ENCODE data around the gene AHCY.
"Not testable (repeated sequence)": the region's sequence is repeated elsewhere in the genome, so short reads cannot be mapped to it uniquely, and the experiment has no call there.

AHCY gene

DNA sequence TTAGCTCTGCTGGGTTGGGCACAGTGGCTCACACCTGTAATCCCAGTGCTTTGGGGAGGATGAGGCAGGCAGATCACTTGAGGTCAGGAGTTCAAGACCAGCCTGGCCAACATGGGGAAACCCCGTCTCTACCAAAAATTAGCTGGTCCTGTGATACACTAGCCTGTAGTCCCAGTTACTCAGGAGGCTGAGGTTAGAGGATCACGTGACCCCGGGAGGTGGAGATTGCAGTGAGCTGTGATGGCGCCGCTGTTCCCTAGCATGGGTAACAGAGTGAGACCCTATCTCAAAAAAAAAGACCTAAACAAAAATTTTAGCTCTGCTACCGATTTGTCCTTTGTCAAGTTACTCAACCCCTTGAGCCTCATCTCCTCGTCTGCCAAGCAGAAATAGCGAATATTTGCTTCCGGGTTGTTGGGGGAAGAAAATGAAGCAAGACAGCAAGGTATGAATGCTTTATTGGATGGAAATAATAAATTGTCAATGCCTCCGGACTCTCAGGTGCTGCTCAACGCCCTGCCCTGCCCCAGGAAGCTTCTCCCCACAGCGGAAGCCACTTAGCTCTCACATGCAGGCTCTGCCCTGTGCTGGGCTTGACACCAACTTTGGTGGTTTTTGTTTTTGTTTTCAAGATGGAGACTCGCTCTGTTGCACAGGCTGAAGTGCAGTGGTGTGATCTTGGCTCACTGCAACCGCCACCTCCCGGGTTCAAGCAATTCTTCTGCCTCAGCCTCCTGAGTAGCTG is 35.0 kb upstream of the AHCY start:
- no peak for DNase-seq (ENCODE audit: low spot score)
- TF ChIP-seq, protein P1, sequence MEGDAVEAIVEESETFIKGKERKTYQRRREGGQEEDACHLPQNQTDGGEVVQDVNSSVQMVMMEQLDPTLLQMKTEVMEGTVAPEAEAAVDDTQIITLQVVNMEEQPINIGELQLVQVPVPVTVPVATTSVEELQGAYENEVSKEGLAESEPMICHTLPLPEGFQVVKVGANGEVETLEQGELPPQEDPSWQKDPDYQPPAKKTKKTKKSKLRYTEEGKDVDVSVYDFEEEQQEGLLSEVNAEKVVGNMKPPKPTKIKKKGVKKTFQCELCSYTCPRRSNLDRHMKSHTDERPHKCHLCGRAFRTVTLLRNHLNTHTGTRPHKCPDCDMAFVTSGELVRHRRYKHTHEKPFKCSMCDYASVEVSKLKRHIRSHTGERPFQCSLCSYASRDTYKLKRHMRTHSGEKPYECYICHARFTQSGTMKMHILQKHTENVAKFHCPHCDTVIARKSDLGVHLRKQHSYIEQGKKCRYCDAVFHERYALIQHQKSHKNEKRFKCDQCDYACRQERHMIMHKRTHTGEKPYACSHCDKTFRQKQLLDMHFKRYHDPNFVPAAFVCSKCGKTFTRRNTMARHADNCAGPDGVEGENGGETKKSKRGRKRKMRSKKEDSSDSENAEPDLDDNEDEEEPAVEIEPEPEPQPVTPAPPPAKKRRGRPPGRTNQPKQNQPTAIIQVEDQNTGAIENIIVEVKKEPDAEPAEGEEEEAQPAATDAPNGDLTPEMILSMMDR (IDR thresholded peaks at IDR 0.05; ENCODE audit: extremely low read depth, missing control alignments): no peak

DNA sequence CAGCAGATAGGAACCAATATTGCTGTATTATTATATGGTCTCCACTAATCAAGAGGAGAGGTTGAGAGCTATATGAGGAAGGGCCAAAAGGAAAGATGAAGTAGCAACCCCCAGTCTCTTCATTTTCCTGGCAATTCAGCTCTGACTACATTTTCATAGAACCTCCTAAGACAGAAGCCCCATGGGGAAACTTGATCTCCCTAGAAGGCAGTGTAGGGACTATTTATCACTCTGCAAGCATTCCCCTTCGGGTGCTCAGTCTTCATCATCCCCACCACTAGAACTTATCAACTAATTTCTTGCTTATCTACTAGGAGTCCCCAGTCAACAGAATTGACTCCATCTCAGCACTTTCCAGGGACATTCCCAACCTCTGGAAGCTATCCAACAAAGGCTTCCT is 34.4 kb upstream of the AHCY start:
- no peak for DNase-seq (ENCODE audit: low spot score)
- TF ChIP-seq, protein P1 (IDR thresholded peaks at IDR 0.05; ENCODE audit: extremely low read depth, missing control alignments): no peak

DNA sequence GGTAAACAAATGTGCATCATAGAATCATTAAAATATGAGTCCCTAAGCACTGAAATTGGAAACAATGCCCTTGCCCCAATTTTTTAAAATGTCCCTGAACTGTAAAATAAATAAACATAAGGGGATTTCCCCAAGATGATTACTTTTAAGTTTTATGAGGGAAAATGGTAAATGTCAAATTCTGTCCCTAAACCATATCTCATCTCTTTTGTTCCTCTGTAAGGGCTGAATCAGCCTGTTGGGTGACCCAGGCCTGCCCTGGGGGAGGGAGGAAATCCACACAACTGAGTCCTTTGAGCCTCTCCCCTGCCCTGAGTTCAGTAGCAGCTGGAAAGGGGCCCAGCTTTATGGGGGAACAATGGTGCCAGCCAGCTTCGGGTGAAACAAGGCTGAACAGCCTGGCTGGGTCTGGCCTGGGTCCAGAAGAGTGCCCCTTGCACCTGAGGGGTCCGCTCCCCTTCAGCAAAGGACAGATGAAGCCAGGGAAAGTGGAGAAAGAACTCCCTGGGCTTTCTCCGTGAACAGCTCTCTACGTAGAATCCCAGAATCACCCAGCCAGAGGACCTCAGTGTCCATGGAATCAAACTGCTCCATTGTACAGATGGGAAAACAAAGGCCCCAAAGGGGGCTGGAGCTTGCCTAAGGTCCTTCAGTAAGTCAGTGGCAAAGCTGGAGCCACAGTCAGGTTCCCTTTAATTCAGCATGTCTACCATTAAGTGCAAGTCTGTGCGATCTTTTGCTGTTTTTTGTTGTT is 31.7 kb upstream of the AHCY start:
- TF ChIP-seq, protein P1 (IDR thresholded peaks at IDR 0.05; ENCODE audit: extremely low read depth, missing control alignments): no peak
- DNase-seq (ENCODE audit: low spot score): no peak

DNA sequence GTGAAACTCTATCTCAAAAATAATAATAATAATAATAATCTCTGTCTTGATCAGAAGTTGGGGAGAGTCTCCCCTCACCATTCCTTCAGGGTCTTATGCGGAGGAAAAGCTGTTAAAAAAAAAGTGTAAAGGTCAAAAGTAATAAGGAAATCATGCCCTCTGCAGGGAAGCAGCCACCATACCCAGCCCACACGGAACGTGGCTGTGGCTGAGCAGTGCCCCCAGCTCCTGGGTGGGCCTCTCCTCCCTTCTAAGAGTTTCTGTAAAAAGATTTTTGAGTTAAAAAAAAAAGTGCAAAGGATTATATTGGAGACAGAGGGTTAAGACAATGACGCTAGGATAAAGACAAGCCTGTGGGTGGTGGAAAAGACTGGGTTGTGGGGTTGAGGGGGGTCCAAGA is 30.6 kb upstream of the AHCY start:
- DNase-seq (ENCODE audit: low spot score): no peak
- TF ChIP-seq, protein P1 (IDR thresholded peaks at IDR 0.05; ENCODE audit: extremely low read depth, missing control alignments): no peak

DNA sequence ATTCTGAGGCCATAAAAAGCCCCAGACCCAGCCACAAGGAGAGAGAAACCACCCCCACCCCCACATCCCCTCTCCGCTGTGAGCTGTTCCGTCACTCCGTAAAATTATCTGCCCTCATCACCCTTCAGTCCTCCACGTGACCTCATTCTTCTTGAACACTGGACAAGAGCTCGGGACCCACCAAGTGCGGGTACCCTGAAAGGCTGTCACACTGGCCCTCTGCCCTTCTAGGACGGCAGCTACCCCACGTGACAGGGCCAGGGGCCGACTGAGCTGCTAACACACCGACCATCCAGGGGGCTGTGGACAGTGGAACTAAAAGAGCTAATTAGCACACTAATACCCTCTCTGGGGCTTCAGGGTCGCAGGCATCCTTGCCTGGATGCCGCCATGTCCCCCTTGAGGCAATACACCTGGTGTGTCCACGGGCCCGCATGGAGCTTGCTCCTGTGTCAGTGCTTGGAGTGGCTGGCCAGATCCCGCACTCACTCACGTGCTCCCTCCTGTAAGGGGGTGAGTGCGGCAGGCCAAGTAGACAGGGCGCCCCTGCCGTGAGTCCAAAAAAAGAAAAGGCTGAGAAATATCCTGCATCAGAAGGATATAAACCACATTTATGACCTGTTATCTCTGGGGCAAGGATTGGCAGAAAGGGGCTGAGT is 29.2 kb upstream of the AHCY start:
- DNase-seq (ENCODE audit: low spot score): no peak
- TF ChIP-seq, protein P1 (IDR thresholded peaks at IDR 0.05; ENCODE audit: extremely low read depth, missing control alignments): no peak

DNA sequence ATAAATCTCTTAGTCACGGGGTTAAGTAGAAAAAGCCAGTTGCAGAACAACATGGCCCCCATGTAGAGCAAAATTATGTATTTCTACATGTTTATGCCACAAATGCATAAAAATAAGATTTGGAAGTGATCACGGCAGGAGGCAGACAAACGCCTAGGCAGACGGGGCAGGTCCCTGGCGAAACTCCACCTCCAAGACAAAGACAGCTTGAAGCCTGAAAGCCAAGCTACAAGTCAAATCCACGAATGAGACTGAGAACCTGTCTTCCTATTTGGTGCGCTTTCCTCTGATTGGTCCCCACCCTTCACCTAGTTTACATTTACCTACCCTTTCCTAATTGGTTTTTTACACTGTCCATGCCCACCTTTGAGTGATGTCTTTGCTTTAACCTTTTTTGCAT is 28.7 kb upstream of the AHCY start:
- TF ChIP-seq, protein P1 (IDR thresholded peaks at IDR 0.05; ENCODE audit: extremely low read depth, missing control alignments): no peak
- no peak for DNase-seq (ENCODE audit: low spot score)

DNA sequence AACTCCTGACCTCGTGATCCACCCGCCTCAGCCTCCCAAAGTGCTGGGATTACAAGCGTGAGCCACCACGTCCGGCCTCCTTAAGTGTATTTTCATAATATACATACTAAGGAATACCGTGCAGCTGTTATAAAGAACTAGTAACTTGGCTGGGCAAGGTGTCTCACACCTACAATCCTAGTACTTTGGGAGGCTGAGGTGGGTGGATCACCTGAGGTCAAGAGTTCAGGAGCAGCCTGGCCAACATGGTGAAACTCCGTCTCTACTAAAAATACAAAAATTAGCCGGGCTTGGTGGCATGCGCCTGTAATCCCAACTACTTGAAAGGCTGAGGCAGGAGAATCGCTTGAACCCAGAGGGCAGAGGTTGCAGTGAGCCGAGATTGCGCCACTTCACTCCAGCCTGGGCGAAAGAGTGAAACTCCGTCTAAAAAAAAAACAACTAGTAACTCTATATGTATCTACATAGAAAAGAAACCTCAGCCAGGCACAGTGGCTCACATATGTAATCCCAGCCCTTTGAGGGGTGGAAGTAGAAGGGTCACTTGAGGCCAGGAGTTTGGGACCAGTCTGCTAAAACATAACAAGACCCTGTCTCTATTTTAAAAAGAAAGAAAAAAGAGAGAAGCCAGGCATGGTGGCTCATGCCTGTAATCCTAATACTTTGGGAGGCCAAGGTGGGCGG is 27.8 kb upstream of the AHCY start:
- DNase-seq (ENCODE audit: low spot score): not testable (repeated sequence)

Data from GM20000 (cell line).